ENCODE measurements around the gene SAXO2.
"Not testable (repeated sequence)": the region's sequence is repeated elsewhere in the genome, so short reads cannot be mapped to it uniquely, and the experiment has no call there.

Gene SAXO2
- total RNA-seq = 0.27 to 1.6 reads per million in 2 donors

GRCh38 chr15:82262422-82263026 is at the start of gene SAXO2, which contains the start of gene EFL1:
TSS of gene SAXO2 (plus strand) at chr15:82262818. CDS start at chr15:82262880, 62 bp downstream.
TSS of gene EFL1 (minus strand) at chr15:82262734. CDS start at chr15:82261778, 956 bp downstream.
- DNase-seq = peak; percentile 75 to 90 (median 89)

- not testable (repeated sequence) for DNase-seq
Observed at GRCh38 chr15:82216092-82216491, 46.5 kb upstream of the SAXO2 start.

- peak in 1 of 5 experiments; percentile 42 for DNase-seq
Observed at GRCh38 chr15:82221535-82221934, 41.1 kb upstream of the SAXO2 start.

GRCh38 chr15:82228750-82229149 is 33.9 kb upstream of the SAXO2 start:
- peak in 1 of 5 experiments; percentile 8 for DNase-seq

- peak in 1 of 5 experiments; percentile 63 for DNase-seq
Observed at GRCh38 chr15:82231233-82231632, 31.4 kb upstream of the SAXO2 start.

- DNase-seq = no peak
Observed at GRCh38 chr15:82231842-82232241, 30.8 kb upstream of the SAXO2 start.

GRCh38 chr15:82237944-82238534 is 24.6 kb upstream of the SAXO2 start:
- DNase-seq = not testable (repeated sequence)

- no peak for DNase-seq
Observed at GRCh38 chr15:82239685-82240391, 22.8 kb upstream of the SAXO2 start.

- DNase-seq = not testable (repeated sequence)
Observed at GRCh38 chr15:82241836-82242499, 20.6 kb upstream of the SAXO2 start.

GRCh38 chr15:82243644-82244043 is 19.0 kb upstream of the SAXO2 start:
- DNase-seq = not testable (repeated sequence)

- DNase-seq = not testable (repeated sequence)
Observed at GRCh38 chr15:82245956-82246355, 16.7 kb upstream of the SAXO2 start.

GRCh38 chr15:82248261-82248660 is 14.4 kb upstream of the SAXO2 start:
- DNase-seq = not testable (repeated sequence)

GRCh38 chr15:82261566-82262421 is 824 bp upstream of the SAXO2 start:
- peak in 3 of 5 experiments; percentile 4 to 42 (median 5) for DNase-seq

GRCh38 chr15:82263350-82263749 is 732 bp downstream of the SAXO2 start:
- no peak for DNase-seq

- DNase-seq = not testable (repeated sequence)
Observed at GRCh38 chr15:82267137-82267536, 4.5 kb downstream of the SAXO2 start.

GRCh38 chr15:82268454-82268853 is 5.8 kb downstream of the SAXO2 start:
- DNase-seq = not testable (repeated sequence)

- no peak for DNase-seq
Observed at GRCh38 chr15:82272154-82272553, 9.5 kb downstream of the SAXO2 start.

- DNase-seq = no peak
Observed at GRCh38 chr15:82275410-82275809, 12.8 kb downstream of the SAXO2 start.

GRCh38 chr15:82281276-82281675 is 18.7 kb downstream of the SAXO2 start:
- DNase-seq = not testable (repeated sequence)

GRCh38 chr15:82282386-82282785 is 19.8 kb downstream of the SAXO2 start:
- not testable (repeated sequence) for DNase-seq

GRCh38 chr15:82284381-82284780 is 21.8 kb downstream of the SAXO2 start:
- DNase-seq = not testable (repeated sequence)

GRCh38 chr15:82286475-82286874 is 23.9 kb downstream of the SAXO2 start:
- DNase-seq = peak in 1 of 5 experiments; percentile 76

All from T-helper 2 cell (primary cell).